GM18526 (cell line): ENCODE measurements around the gene CNTRL.

Experiments used
- POLR2A ChIP-seq: IDR thresholded peaks from 3 replicates; pipeline ENCODE4 v1.6.1; 2011; ENCODE audit not compliant: insufficient read length; ENCODE audit errors: extremely low read depth

CNTRL gene

DNA sequence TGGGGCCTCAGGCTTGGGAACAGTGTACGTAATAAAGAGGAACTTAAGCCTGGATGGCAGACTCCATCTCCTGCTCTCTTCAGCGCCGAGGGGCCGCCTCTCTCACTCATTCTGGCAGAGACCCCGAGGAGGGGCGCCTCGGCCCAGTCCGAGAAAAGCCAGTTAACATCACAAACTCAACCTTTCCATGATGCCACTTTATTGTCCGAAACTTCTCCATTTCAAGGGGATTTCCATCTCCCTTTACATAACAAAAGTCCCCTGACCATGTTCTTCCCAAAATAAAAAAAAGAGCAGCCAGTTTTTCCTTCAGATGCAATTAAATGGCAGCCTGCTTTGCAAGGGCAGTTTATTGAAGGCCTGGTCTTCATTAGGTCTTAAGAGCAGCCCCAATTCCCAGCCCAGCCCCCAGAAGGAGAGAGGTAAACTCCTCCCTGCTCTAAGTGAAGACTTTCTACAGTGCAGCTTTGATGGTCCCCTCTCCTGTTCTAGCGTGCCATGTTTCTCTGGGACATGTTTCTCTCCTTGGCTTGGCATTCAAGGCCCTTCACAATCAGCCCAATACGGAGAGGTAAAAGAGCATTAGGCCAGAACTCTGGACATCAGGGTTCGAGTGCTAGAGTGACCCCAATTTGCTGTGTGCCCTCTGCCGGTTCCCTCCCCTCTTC lies 146.4 kb downstream of the CNTRL start:
- no peak for TF ChIP-seq POLR2A

DNA sequence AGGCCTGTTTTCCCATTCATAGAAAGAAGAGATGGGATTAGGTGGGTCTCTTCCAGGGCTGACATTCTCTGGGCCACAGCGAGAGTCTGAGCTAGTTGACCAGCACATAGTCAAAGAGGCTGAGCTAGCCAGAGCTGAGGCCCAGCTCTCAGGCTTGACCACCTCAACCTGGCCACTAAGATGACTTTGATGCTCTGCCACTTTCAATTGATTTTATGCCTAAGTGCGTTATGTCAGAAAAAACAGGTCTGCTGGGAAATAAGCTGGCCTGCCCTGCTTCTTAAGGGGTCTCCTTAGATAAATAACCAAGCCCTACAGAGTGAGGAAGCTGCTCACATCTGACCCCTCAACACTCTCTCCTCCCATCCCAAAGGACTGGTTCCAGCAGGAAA lies 146.9 kb downstream of the CNTRL start:
- TF ChIP-seq POLR2A = no peak

DNA sequence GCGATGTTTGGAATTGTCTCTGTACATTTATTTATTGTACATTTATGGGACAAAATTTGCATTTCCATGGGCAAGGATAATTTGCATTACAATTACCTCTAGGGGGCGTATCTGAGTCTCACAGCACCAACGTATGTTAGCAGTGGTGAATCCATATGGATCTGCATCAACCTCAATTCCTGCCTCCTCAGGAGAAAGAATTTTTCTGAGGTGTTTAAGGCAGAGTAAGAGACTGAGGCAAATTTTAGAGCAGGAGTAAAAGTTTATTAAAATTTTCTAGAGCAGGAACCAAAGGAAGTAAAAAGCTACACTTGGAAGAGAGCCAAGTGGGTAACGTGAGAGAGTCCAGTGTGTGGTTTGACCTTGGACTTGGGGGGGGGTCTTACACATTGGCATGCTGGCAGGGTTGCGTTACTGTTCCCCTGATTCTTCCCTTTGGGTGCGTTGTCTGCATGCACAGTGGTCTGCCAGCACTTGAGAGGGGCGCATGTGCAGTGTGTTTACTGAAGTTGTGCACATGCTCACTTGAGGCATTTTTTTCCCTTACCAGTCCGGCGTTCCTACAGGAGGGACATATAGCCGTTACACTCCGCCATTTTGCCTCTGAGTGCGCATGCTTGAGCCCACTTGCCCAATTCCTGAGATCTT lies 147.9 kb downstream of the CNTRL start:
- no peak for TF ChIP-seq POLR2A

DNA sequence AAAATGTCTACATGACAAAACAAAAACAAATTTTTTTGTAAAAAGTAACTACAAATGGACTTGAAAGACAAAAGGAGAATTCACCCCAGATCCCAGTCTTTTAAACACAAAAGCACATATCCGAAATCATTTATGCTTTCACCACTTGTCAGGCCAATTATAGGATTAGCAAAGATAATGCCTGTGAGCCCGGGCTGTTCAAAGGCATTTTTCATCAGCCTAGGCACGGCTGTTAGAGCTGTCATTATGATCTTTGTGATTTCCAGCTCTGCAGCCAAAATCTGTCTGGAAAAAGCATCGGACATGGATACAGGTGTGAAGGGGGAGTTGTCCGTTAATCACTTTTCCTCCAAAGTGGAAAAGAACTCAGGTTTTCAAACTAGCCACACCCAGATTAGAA lies 150.5 kb downstream of the CNTRL start:
- TF ChIP-seq POLR2A = no peak

DNA sequence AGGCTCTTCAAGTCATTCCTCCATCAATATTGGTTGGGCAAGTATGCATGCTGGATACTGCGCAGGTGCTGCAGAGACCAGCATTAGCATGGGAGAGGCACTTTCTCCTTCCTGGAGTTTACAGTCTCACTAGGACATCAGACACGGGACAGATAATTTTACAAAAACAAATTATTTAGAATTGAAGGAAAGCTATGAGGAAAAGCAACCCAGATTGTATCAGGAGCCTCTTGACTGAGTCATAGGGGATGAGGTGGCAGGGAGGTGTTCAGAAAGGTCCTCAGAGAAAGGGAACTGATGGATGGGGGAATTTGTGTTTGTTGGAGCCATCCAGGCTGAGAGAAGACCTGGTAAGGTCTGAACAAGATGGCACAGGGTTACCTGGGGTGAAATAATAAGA lies 151.4 kb downstream of the CNTRL start:
- TF ChIP-seq POLR2A = no peak
